Activated CD8-positive, alpha-beta memory T cell treated with anti-CD3 and anti-CD28 coated beads, Interleukin-2, amount 10 ng/mL, durations not matched to agents 7 days and 5 days (primary cell): ENCODE results near the gene RUNDC3A. TPM values are rescaled to one million over a fixed set of nuclear protein-coding genes. Genes with fewer than 3 reads are reported as not detected.
A peak's percentile ranks its signal among the peaks of the same experiment; 100 is the strongest.

ENCODE experiments used
- ATAC-seq: fragments of 150-1000 bp; cut with Tn5 transposase; one replicate; pipeline ENCODE4 v1.10.0; 2021; ENCODE audit warnings: moderate library complexity
- CTCF ChIA-PET: fragments of 350-600 bp; sonication (Branson Sonifier 250); formaldehyde crosslinking; loops from one replicate; lab custom pipeline; 2021; ENCODE audit warnings: antibody characterized with exemption; lab: Charles Lee
- DNase-seq: peaks from one replicate; pipeline ENCODE4 v3.0.0-alpha.2; 2020
- H3K27ac Mint-ChIP-seq: one replicate; pipeline ENCODE4 v1.8.0; 2021; ENCODE audit warnings: mild to moderate bottlenecking, mixed read lengths
- H3K27me3 Mint-ChIP-seq: one replicate; pipeline ENCODE4 v1.8.0; 2021; ENCODE audit warnings: mixed read lengths
- H3K36me3 Mint-ChIP-seq: one replicate; pipeline ENCODE4 v1.8.0; 2021; ENCODE audit warnings: mild to moderate bottlenecking, mixed read lengths
- H3K4me1 Mint-ChIP-seq: one replicate; pipeline ENCODE4 v1.8.0; 2021; ENCODE audit warnings: mixed read lengths
- H3K4me3 Mint-ChIP-seq: one replicate; pipeline ENCODE4 v1.8.0; 2021; ENCODE audit warnings: mild to moderate bottlenecking, moderate library complexity, mixed read lengths
- H3K9me3 Mint-ChIP-seq: one replicate; pipeline ENCODE4 v1.8.0; 2022; ENCODE audit warnings: low read depth, mixed read lengths
- total RNA-seq, 2 experiments: library from RNA; stranded (reverse); gene quantifications; one replicate each; pipeline ENCODE4 v1.2.3, GENCODE V29; 2021

Gene RUNDC3A
- total RNA-seq, 2 experiments from 2014 or later: 0.18 TPM; not detected in 1

DNA sequence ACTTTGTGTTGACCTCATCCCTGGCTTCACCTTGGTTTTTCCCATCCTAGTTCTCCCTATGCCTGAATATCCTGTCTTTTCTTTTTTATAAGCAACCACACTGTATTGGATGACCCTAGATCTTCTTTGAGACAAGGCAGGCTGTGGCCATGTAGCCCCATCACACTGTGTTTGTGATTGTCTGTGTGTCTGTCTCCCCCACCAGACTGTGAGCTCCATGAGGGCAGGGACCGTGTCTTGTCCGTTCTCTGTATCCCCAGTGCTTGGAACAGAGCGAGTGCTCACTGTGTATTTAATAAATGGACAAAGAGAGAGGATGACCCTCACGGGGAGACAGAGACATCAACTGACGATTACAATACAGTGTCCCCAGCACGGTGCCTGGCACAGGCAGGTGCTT, 9.1 kb downstream of the RUNDC3A start:
- H3K4me3 Mint-ChIP-seq: no peak overlapping the region

DNA sequence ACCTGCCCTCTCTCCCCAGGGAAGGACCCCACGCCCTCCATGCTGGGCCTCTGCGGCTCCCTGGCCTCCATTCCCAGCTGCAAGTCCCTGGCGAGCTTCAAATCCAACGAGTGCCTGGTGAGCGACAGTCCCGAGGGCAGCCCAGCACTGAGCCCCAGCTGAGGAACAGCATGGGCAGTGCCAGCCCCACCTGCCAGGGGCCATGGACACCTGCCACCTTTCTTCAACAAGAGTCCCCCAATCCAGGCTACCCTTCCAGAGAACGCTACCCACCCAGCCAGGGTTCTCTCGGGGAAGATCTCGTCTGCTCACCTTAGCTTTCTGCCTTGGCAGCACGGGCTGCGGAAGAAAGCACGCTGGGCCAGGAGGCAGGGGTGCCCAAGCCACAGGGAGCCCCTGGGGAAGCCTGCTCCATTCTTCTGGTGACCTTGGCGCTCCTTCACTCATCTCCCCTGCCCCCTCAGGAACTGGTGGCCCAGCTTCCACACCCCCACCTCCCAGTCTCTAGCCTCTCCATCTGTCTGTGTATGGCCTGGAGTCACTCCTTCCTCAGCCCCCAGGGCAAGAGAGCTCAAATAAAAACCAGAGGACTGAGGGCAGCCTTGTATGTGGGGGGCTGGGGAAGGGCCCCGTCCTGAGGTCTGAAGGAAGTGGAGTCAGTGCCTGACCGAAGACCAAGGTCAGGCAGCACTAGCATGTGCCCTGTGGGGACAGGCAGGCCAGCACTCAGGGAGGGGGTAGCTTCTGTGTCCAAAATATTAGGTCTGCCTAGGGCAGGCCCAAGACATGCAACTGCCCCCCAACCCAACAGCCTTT, 9.9 kb downstream of the RUNDC3A start:
- peaks cover 6% of the 10 kb centered on the region for H3K36me3 Mint-ChIP-seq
- H3K27ac Mint-ChIP-seq: no peak overlapping the region
- peaks cover 31% of the 10 kb centered on the region for H3K27me3 Mint-ChIP-seq
- H3K4me1 Mint-ChIP-seq: peaks cover 15% of the 10 kb centered on the region
- no peak overlapping the region for H3K4me3 Mint-ChIP-seq
- no peak for ATAC-seq
- CTCF ChIA-PET: interaction anchor here (1.0 to 2.5 kb wide), 3 partner anchors 12 to 114 kb away, joined by 3 to 14 read pairs (median 14); no protein-coding TSS in a partner anchor
- no peaks in the 10 kb centered on the region for H3K9me3 Mint-ChIP-seq
- no peak for DNase-seq

More for the DNA sequence above, 9.1 kb downstream of the RUNDC3A start:
- Mint-ChIP-seq H3K36me3 (peaks cover 6% of the 10 kb centered on the region), H3K27me3 (peaks cover 31% of the 10 kb centered on the region), H3K4me1 (peaks cover 10% of the 10 kb centered on the region), H3K9me3 (no peaks in the 10 kb centered on the region), H3K27ac (no peak overlapping the region)
- ATAC-seq (no peak), DNase-seq (no peak)
- CTCF ChIA-PET: interaction anchor here (1.5 to 2.5 kb wide), 3 partner anchors 13 to 108 kb away, joined by 6 to 14 read pairs (median 14); no protein-coding TSS in a partner anchor

DNA sequence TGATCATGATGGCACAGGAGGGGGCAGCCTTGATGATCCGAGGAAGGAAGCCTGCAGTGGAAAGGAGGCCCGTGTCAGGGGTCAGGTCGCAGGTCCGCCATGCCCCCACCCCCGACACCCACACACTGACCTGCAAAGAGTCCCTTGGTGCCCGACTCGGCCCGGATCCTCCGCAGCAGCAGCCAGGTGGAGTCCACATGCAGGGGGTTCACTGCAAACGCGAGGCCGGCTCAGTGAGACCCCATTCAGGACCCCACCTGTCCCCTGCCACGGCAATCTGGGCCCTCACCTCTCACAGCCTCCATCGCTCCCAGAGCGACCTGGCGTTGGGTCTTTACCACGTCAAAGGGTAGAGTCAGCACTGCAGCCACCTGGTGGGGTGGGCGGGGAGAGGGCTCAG, 11.7 kb downstream of the RUNDC3A start:
- Mint-ChIP-seq H3K9me3 (no peaks in the 10 kb centered on the region), H3K4me3 (no peak overlapping the region), H3K27me3 (peaks cover 24% of the 10 kb centered on the region), H3K36me3 (peaks cover 6% of the 10 kb centered on the region), H3K4me1 (peaks cover 22% of the 10 kb centered on the region), H3K27ac (no peak overlapping the region)
- DNase-seq (no peak), ATAC-seq (no peak)
- CTCF ChIA-PET: interaction anchor here (0.8 to 8.4 kb wide), 4 partner anchors 11 to 110 kb away, joined by 3 to 47 read pairs (median 4); no protein-coding TSS in a partner anchor

DNA sequence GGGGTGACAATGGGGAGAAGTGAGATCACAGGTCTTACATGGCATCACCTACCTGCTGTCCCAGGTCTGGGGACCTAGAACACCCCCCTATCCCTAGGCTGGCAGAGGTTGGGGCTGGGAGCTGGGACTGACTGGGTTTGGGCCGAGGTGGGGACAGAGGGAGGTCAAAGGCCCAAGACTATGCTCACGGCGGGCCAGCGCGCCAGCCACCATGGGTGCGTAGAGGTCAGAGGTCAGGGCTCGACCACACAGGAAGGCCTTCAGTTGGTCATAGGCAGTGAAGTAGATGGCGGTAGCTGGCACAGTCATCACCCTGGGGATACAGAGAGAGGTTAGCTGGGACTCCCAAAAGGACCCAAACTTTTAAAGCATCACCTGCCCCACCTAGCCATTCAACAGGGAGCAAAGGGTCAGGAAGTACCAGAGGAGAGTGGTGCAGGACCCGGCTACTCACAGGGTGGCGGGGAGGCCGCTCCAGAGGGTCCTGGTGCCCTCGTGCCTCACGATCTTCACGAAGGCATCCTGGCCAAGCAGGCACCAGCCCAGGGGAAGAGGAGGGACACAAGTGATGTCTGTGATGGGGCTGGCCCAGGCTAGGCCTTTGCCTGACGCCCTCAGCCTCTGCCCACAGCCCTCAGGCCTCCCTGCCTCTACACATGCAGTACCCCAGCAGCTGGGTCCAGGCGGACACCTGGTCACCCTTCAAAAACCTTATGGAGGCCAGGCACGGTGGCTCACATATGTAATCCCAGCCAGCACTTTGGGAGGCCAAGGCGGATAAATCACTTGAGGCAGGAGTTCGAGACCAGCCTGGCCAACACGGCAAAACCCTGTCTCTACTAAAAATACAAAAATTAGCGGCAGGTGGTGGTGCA, 13.1 kb downstream of the RUNDC3A start:
- no peaks in the 10 kb centered on the region for H3K9me3 Mint-ChIP-seq
- CTCF ChIA-PET: interaction anchor here (1.3 to 8.4 kb wide), 3 partner anchors 10 to 112 kb away, joined by 3 to 47 read pairs (median 6); partner anchors contain the start of gene GRN
- peaks cover 6% of the 10 kb centered on the region for H3K36me3 Mint-ChIP-seq
- ATAC-seq (no peak), DNase-seq (no peak)
- H3K27ac Mint-ChIP-seq: no peak overlapping the region
- H3K27me3 Mint-ChIP-seq: peaks cover 12% of the 10 kb centered on the region
- peaks cover 17% of the 10 kb centered on the region for H3K4me1 Mint-ChIP-seq
- H3K4me3 Mint-ChIP-seq: no peak overlapping the region

DNA sequence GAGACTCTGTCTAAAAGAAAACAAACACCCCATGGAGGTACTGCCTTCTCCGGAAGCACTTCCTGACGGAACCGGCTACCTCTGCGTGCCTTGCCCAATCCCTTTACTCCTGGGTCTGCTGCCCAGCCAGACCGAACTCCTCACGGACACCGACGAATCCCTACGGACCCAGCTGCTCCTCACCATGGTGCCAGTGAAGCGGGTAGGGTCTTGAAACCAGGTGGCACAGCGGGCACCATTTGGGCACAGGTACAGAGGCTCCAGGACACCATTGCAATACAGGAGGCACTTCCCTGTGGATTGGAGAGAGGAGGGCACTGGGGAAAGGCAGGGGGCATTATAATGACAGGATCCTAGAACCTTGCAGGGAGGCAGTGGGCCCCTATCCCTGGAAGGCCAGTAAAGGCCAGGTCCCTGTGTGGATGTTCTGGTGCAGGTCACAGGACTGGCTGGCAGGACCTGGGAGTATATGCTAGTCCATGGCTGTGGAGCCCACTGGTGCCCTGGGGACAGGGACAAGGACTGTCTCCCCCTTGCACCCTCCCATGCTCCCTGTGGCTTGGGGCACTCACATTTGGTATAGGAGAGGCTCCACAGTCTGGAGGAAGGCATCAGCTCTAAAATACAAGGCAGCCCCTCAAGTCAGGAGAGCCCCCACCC, 14.0 kb downstream of the RUNDC3A start:
- H3K9me3 Mint-ChIP-seq: no peaks in the 10 kb centered on the region
- H3K4me3 Mint-ChIP-seq: no peak overlapping the region
- CTCF ChIA-PET: interaction anchor here (8.4 kb wide), 1 partner anchor 112 kb away, joined by 47 read pairs; no protein-coding TSS in a partner anchor
- DNase-seq (no peak), ATAC-seq (no peak)
- peaks cover 4% of the 10 kb centered on the region for H3K27me3 Mint-ChIP-seq
- no peak overlapping the region for H3K27ac Mint-ChIP-seq
- peaks cover 6% of the 10 kb centered on the region for H3K36me3 Mint-ChIP-seq
- peaks cover 20% of the 10 kb centered on the region for H3K4me1 Mint-ChIP-seq

DNA sequence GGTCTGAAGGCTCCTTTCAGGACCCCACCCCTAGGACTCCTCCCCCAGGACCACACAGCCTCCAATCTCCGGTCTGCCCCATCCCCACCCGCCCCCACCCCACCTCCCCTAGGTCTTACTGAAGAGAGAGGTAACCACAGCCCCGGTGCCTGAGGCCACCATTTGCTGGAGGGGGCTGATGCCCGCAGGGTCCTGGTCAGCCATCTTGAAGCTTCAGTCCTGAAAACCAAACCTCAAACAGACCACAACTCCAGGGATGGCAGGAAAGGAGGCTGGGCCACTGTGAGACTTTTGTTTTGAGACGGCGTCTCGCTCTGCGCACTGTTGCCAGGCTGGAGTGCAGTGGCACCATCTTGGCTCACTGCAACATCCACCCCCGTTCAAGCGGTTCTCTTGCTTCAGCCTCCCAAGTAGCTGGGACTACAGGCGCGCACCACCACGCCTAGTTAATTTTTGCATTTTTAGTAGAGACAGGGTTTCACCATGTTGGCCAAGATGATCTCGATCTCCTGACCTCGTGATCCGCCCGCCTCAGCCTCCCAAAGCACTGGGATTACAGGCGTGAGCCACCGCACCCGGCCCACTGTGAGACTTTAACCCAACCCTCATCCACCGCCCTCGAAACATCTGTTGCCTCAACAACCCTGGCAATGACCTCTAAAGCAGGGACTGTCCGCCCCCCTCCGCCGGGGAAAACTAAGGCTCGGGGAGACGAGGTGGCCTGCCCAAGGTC, 15.1 kb downstream of the RUNDC3A start:
- H3K9me3 Mint-ChIP-seq: no peaks in the 10 kb centered on the region
- peak; percentile 43 for DNase-seq
- ATAC-seq: no peak
- H3K4me3 Mint-ChIP-seq: peak overlapping the region; percentile 80
- peaks cover 6% of the 10 kb centered on the region for H3K36me3 Mint-ChIP-seq
- CTCF ChIA-PET: interaction anchor here (1.1 to 8.4 kb wide), 3 partner anchors 22 to 122 kb away, joined by 4 to 47 read pairs (median 11); partner anchors contain the start of gene GRN
- H3K27ac Mint-ChIP-seq: peak overlapping the region; percentile 41
- H3K27me3 Mint-ChIP-seq: no peaks in the 10 kb centered on the region
- H3K4me1 Mint-ChIP-seq: peaks cover 26% of the 10 kb centered on the region

DNA sequence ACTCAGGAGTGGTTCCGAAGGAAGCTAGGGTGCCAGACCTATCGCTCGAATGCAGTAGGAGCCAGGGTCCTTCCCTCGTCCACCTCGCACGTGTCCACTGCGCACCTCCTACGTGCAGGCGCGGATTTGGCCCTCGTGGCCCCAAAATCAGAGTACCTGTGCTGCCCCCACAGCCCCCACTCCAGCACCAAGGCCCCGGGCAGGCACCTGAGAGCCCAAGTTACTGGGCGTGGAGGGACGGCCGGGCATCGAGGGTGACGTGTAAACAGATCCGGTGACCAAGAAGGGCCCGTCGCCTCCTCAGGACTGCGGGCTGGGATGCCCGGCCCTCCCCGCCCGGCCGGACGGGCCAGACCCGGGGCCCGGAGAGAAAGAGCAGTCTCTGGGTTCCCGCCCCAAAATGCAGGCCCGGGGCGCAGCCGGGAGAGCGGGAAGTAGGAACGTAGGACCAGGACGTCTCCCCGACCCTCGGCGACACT, 15.7 kb downstream of the RUNDC3A start:
- no peak for ATAC-seq
- H3K36me3 Mint-ChIP-seq: peaks cover 6% of the 10 kb centered on the region
- H3K27ac Mint-ChIP-seq: peak overlapping the region; percentile 39
- peak overlapping the region; percentile 80 for H3K4me3 Mint-ChIP-seq
- peaks cover 26% of the 10 kb centered on the region for H3K4me1 Mint-ChIP-seq
- CTCF ChIA-PET: interaction anchor here (0.6 to 8.4 kb wide), 5 partner anchors 21 to 182 kb away, joined by 3 to 47 read pairs (median 6); partner anchors contain the start of gene GRN
- peak; percentile 44 for DNase-seq
- no peaks in the 10 kb centered on the region for H3K27me3 Mint-ChIP-seq
- H3K9me3 Mint-ChIP-seq: no peaks in the 10 kb centered on the region

DNA sequence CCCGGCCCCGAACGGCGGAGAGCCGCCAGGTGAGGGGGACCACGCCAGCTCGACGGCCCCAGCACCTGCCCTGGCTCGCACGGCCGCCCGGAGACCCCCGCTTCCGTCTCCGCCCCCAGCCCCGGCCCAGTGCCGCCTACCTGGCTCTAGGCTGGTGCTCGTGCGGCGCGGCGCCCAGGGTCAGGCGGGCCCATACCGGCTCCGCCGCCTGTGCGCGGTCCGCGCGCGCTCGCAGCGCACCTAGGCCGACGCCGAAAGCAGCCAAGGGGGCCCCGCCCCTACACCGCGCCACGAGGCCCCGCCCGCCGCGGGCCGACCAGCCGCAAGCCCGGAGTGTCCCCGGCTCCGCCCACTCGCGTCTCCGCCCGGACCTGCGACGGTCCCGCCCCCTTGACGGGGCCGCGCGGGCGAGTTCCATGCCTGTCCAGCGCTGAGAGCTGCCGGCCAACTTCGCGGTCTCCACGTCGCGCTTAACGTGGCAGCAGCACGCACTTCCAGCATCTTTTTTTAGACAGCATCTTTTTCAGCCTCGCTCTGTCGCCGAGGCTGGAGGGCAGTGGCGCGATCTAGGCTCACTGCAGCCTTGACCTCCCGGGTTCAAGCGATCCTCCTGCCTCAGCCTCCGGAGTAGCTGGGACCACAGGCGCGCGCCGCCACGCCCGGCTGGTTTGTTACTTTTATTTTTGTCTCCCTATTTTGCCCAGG, 16.3 kb downstream of the RUNDC3A start, which contains the start of gene SLC25A39:
Gene SLC25A39 (minus strand): TSS at position 253 of the 705 bp plus-strand sequence. CDS start 1,261 bp downstream, outside the sequence.
- H3K27ac Mint-ChIP-seq: peak within 1 kb of the TSS; percentile 97
- H3K4me1 Mint-ChIP-seq: peaks cover 26% of the 10 kb centered on the region
- ATAC-seq (peak; percentile 82), DNase-seq (peak; percentile 95)
- CTCF ChIA-PET: interaction anchor here (0.6 to 8.4 kb wide), 7 partner anchors 10 to 199 kb away, joined by 3 to 47 read pairs (median 4); partner anchors contain the start of gene GRN
- peak within 1 kb of the TSS; percentile 85 for H3K4me3 Mint-ChIP-seq
- H3K36me3 Mint-ChIP-seq: peaks cover 6% of the 10 kb centered on the region
- H3K9me3 Mint-ChIP-seq: no peaks in the 10 kb centered on the region
- H3K27me3 Mint-ChIP-seq: no peaks in the 10 kb centered on the region

DNA sequence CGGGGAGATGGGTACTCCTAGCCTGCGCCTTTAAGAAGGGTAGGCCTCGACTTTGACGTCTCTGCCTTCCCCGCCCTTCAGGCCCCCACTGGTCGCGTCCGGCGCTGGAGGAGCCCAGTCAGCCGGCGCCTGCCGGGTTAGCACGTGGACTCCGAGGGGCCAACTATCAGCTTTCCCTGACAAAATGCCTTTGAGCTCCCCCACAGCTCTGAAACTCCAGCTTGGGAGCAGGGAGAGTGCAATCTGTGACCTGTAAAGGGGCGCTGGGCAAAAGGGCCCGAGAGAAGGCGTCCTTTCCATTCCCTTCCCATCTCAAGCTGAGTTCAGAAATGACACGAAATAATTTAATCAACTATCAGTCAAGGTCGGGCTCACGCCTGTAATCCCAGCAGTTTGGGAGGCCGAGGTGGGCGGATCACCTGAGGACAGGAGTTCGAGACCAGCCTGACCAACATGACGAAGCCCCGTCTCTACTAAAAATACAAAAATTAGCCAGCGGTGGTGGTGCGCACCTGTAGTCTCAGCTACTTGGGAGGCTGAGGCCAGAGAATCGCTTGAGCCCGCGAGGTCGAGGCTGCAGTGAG, 18.6 kb downstream of the RUNDC3A start:
- H3K27me3 Mint-ChIP-seq: no peaks in the 10 kb centered on the region
- H3K27ac Mint-ChIP-seq: peak overlapping the region; percentile 81
- DNase-seq: peak; percentile 98
- peaks cover 2% of the 10 kb centered on the region for H3K36me3 Mint-ChIP-seq
- peak; percentile 77 for ATAC-seq
- H3K4me1 Mint-ChIP-seq: peaks cover 30% of the 10 kb centered on the region
- CTCF ChIA-PET: interaction anchor here (0.6 to 8.4 kb wide), 11 partner anchors 24 to 196 kb away, joined by 3 to 47 read pairs (median 3); partner anchors contain the start of gene FAM171A2
- no peaks in the 10 kb centered on the region for H3K9me3 Mint-ChIP-seq
- H3K4me3 Mint-ChIP-seq: peak overlapping the region; percentile 85

DNA sequence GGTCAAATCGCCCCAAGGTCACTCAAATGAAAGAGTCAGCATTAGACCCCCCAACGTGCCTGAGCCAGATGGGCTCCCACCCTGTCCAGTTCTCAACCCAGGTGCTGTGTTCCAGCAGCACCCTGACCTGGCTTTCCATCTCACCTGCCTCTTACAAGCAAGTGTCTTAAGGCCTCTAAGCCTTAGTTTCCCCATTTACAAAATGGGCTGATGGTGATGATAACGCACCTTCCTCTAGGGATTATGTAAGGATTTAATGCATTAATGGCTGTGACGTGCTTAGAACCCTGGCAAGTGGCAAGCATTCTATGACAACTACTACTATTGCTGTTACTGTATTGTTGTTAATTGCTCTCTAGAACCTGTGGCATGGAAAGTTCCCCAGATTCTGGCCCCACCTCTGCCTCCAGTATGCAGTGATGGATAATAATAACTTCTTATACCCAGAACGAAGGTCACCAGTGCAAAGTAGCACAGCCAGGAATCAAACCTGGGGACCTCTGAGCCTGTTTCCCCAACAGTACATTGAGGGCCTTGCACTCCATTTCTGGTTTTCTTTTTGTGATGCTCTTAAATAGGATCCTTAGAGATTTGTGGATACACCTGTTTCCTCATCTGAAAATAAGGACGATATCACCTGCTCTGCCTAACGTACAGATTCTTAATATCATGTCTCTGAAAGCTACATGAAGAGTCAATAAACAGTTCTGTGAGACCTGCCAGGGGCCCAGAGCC, 19.5 kb downstream of the RUNDC3A start:
- no peak for DNase-seq
- no peak overlapping the region for H3K4me3 Mint-ChIP-seq
- H3K27me3 Mint-ChIP-seq: no peaks in the 10 kb centered on the region
- H3K36me3 Mint-ChIP-seq: no peaks in the 10 kb centered on the region
- peak overlapping the region; percentile 37 for H3K27ac Mint-ChIP-seq
- H3K4me1 Mint-ChIP-seq: peaks cover 28% of the 10 kb centered on the region
- CTCF ChIA-PET: interaction anchor here (0.9 to 7.2 kb wide), 7 partner anchors 23 to 124 kb away, joined by 3 to 94 read pairs (median 5); partner anchors contain the start of gene FAM171A2
- no peak for ATAC-seq
- no peaks in the 10 kb centered on the region for H3K9me3 Mint-ChIP-seq
